ENCODE measurements around the gene ZC3H12C.

Gene ZC3H12C

DNA sequence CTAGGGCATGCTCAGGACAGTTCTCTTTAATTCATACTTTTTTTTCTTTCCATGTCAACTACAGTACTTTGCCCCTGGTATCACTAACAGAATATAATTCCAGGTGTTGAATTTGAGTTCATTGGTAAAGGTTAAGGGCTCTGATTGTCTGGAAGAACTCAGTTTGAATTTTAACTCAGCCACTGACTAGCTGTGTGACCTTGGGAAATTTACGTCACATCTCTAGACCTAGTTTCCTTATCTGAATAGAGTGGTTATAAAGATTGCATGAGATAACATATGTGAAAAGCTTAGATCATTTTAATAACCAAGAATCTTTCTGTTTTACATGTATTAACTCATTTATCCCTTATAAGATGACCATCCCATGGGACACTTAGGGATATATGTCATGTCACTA lies 15.8 kb upstream of the ZC3H12C start:
- Histone ChIP-seq H3K27ac (no peak overlapping the region), H3K4me3 (no peak overlapping the region)
- no peak for DNase-seq (ENCODE audit: low spot score)
- TF ChIP-seq, protein P1, sequence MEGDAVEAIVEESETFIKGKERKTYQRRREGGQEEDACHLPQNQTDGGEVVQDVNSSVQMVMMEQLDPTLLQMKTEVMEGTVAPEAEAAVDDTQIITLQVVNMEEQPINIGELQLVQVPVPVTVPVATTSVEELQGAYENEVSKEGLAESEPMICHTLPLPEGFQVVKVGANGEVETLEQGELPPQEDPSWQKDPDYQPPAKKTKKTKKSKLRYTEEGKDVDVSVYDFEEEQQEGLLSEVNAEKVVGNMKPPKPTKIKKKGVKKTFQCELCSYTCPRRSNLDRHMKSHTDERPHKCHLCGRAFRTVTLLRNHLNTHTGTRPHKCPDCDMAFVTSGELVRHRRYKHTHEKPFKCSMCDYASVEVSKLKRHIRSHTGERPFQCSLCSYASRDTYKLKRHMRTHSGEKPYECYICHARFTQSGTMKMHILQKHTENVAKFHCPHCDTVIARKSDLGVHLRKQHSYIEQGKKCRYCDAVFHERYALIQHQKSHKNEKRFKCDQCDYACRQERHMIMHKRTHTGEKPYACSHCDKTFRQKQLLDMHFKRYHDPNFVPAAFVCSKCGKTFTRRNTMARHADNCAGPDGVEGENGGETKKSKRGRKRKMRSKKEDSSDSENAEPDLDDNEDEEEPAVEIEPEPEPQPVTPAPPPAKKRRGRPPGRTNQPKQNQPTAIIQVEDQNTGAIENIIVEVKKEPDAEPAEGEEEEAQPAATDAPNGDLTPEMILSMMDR (IDR thresholded peaks at IDR 0.05): no peak

DNA sequence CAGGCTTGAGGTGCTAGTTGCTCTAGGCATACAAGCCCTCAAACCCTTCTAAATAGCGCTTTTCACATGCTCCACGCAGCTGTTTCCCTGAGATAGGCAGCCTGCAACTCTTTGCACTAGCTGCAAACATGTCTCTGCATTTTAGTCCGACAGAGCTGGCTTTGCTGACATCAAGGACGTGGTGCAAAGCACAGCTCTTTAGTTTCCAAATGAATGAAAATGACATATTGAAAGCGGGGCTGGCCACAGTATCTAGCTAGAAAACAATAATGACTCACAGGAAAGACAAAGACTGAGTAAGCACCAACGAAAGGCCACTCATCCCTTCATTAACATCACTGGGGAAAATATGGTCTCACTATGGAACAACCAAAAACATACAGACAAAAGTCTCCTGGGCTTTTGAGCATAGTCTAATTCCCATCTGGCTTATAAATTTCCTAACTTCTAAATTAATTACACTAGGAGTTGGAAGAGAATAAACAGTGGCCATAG lies 15.3 kb upstream of the ZC3H12C start:
- H3K4me3 ChIP-seq: no peak overlapping the region
- TF ChIP-seq, protein P1 (IDR thresholded peaks at IDR 0.05): no peak
- H3K27ac ChIP-seq: no peak overlapping the region
- DNase-seq (ENCODE audit: low spot score): no peak

DNA sequence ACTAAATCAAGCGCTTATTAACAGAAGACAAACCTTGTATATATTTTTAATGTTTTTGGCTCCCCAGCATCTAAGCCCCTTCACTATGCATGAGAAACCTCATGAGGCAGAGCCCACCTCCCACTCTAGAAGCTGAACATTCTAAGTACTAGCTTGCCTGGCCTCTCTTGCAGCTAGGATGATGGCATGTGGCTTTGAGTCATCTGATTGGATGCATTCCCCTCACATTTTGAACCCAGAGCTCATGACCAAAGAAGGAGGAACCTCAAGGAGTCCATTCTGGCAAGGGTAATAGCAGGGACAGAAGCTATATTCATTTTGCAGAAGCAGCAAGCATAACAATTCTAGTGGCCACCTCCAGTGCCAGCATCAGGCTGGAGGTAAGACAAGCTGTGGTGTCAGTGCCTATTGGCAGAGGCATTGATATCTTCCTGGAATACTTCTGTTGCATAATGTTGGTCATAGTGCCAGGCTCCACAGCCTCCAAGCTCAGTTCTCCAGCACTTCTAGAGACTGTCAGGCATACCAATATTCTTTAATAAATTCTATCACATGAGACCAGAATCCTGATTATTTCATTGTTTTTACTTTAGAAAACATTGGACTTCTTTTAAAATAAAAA lies 14.2 kb upstream of the ZC3H12C start:
- H3K27ac ChIP-seq: no peak overlapping the region
- H3K4me3 ChIP-seq: no peak overlapping the region
- TF ChIP-seq, protein P1 (IDR thresholded peaks at IDR 0.05): no peak
- DNase-seq (ENCODE audit: low spot score): no peak

DNA sequence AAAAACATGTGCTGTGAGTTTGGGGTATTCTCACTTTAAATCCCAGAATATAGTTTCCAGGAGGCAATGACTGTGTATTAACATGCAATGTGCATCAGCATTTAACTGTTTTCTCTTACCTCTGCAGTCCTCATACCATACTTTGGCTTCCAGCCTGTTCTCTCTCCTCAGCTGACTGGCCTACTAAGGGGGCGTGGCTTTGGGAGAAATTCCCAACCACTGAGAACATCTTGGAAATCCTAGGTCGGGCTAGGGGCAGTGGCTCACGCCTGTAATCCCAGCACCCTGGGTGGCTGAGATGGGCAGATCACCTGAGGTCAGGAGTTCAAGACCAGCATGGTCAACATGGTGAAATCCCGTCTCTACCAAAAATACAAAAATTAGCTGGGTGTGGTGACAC lies 13.5 kb upstream of the ZC3H12C start:
- TF ChIP-seq, protein P1 (IDR thresholded peaks at IDR 0.05): no peak
- no peak overlapping the region for H3K27ac ChIP-seq
- no peak overlapping the region for H3K4me3 ChIP-seq
- no peak for DNase-seq (ENCODE audit: low spot score)

DNA sequence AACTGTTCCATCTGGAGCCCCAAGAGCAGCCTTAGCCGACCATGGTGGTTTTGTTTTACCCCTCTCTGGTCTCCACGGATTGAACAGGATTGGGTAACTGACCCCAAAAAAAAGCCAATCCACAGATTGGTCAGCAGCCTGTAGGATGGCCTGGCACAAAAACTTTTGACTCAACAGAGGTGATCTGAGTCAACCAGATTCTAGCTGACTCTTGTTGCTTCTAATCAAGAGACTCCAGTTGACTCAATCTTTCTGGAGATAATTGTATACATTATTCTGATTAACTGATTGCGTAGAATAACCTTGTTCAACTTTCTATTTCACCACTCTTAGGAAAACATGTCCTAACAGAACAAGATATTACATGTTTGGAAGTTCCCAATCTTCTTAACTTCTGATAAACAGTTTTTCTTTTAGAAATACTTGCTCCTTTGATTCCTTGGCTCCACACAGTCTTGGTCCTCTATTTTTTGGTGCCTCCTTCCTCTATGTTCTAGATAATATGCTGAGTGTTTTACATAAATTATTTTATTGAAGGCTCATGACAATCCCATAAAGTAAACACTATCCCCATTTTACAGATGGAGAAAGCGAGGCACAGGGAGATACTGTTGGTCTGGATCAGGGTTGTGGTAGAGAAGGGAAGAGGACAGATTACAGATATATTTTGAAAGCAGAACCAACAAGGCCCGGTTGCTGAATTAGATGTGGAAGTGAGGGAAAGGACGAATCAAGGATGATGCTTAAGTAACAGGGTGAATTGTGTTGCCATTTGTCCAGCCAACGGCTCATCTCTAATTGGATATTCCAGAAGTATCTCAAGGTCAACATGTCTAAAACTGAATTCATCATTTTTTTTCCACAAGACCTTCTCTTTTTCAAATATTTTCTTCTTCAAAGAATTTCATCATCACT lies 11.5 kb upstream of the ZC3H12C start:
- H3K4me3 ChIP-seq: no peak overlapping the region
- no peak overlapping the region for H3K27ac ChIP-seq

DNA sequence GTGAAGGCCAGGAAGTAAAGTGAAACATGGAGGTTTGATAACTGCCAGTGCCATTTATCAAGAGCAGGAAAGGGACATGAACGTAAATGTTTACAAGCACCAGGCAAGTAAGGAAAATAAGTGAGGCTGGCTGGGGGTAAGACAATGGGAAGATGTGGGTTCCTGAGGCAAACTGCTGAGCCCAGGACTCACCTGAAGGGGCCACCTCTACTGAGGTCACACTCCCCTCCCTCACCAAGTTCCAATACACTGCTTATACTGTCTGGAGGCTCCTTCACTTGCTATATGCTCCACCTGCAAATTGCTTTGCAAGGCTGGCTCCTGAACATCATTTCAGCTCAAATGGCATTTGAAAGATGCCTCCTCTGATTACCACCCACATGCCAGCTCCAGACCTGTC lies 10.3 kb upstream of the ZC3H12C start:
- Histone ChIP-seq H3K4me3 (no peak overlapping the region), H3K27ac (no peak overlapping the region)
- DNase-seq (ENCODE audit: low spot score): no peak
- TF ChIP-seq, protein P1 (IDR thresholded peaks at IDR 0.05): no peak

More for the DNA sequence above, 11.5 kb upstream of the ZC3H12C start:
- TF ChIP-seq, protein P1 (IDR thresholded peaks at IDR 0.05): no peak
- no peak for DNase-seq (ENCODE audit: low spot score)

Measured in coronary artery (tissue), 2 donors.